Activated CD4-positive, alpha-beta T cell treated with anti-CD3 and anti-CD28 coated beads for 36 hours (primary cell): ENCODE data around the gene IGFBP7. TPM values are rescaled to one million over a fixed set of nuclear protein-coding genes. Genes with fewer than 3 reads are reported as not detected.

ENCODE experiments used
- ATAC-seq: fragments of 200-7000 bp; cut with Tn5 transposase; one replicate; pipeline ENCODE4 v1.10.0; 2021; ENCODE audit warnings: mild to moderate bottlenecking, moderate library complexity
- CTCF ChIA-PET: fragments of 350-600 bp; sonication (Branson Sonifier 250); formaldehyde crosslinking; loops from one replicate; lab custom pipeline; 2021; ENCODE audit warnings: antibody characterized with exemption; lab: Charles Lee
- POLR2A ChIA-PET: fragments of 350-600 bp; sonication (Branson Sonifier 250); formaldehyde crosslinking; loops from one replicate; lab custom pipeline; 2021; ENCODE audit warnings: antibody characterized with exemption, inconsistent platforms; lab: Charles Lee
- DNase-seq: peaks from one replicate; pipeline ENCODE4 v3.0.0-alpha.2; 2020
- H3K27ac Mint-ChIP-seq: one replicate; pipeline ENCODE4 v1.8.0; 2021; ENCODE audit warnings: mixed read lengths
- H3K27me3 Mint-ChIP-seq: one replicate; pipeline ENCODE4 v1.8.0; 2021; ENCODE audit warnings: mixed read lengths
- H3K36me3 Mint-ChIP-seq: one replicate; pipeline ENCODE4 v1.8.0; 2021; ENCODE audit warnings: low read depth, mixed read lengths
- H3K4me1 Mint-ChIP-seq: one replicate; pipeline ENCODE4 v1.8.0; 2021; ENCODE audit warnings: mixed read lengths
- H3K4me3 Mint-ChIP-seq: one replicate; pipeline ENCODE4 v1.8.0; 2021; ENCODE audit warnings: mild to moderate bottlenecking, moderate library complexity, mixed read lengths
- H3K9me3 Mint-ChIP-seq: one replicate; pipeline ENCODE4 v1.8.0; 2021; ENCODE audit warnings: low read depth, mixed read lengths
- intact Hi-C, 2 experiments: fragments of 100-400 bp; cut with DNase I in 1 of 2; cut with micrococcal nuclease in 1 of 2; formaldehyde crosslinking; loops; one replicate each; pipeline versions ENCODE4 v1.14.2 to v1.15.1; 2022 to 2024; cut with DNase I, micrococcal nuclease
- total RNA-seq, 2 experiments: library from RNA; stranded (reverse); gene quantifications; one replicate each; pipeline ENCODE4 v1.2.3, GENCODE V29; 2021

Gene IGFBP7, protein sequence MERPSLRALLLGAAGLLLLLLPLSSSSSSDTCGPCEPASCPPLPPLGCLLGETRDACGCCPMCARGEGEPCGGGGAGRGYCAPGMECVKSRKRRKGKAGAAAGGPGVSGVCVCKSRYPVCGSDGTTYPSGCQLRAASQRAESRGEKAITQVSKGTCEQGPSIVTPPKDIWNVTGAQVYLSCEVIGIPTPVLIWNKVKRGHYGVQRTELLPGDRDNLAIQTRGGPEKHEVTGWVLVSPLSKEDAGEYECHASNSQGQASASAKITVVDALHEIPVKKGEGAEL
- total RNA-seq: not detected

DNA sequence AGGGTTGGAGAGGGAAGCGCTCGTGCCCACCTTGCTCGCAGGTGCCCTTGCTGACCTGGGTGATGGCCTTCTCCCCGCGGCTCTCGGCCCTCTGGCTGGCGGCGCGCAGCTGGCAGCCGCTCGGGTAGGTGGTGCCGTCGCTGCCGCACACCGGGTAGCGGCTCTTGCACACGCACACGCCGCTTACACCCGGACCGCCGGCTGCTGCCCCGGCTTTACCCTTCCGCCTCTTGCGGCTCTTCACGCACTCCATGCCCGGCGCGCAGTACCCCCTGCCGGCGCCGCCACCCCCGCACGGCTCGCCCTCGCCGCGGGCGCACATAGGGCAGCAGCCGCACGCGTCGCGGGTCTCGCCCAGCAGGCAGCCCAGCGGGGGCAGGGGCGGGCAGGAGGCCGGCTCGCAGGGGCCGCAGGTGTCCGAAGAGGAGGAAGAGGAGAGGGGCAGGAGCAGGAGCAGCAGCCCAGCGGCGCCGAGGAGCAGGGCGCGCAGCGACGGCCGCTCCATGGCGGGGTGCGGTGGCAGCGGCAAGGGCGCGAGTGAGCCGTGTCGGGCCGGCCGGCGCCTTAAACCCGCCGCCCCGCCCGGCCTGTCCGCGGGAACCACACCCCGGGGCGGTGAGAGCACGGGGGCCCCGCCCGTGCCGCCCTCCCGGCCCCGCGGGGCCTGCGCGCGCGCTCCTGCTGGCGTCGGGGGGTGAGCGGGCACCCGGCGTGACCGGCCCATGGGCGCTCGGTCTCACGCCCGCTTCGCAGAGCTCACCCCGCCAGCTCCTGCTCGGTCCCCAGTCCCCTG is at the start of gene IGFBP7:
IGFBP7 (minus strand) TSS at position 539 of the 793 bp plus-strand sequence; CDS start at position 505, 34 bp downstream.
- Mint-ChIP-seq H3K4me3 (peak within 1 kb of the TSS; percentile 68), H3K36me3 (no peaks in the 10 kb centered on the region), H3K27me3 (peaks cover 51% of the 10 kb centered on the region), H3K9me3 (no peaks in the 10 kb centered on the region), H3K4me1 (peaks cover 9% of the 10 kb centered on the region), H3K27ac (no peak within 1 kb of the TSS)
- CTCF ChIA-PET: interaction anchor here (0.6 to 1.5 kb wide), 2 partner anchors 54 to 150 kb away, joined by 3 to 7 read pairs; no protein-coding TSS in a partner anchor
- POLR2A ChIA-PET: no interaction called here
- ATAC-seq (peak; percentile 53), DNase-seq (peak; percentile 25)
- intact Hi-C loops: no loop called here

DNA sequence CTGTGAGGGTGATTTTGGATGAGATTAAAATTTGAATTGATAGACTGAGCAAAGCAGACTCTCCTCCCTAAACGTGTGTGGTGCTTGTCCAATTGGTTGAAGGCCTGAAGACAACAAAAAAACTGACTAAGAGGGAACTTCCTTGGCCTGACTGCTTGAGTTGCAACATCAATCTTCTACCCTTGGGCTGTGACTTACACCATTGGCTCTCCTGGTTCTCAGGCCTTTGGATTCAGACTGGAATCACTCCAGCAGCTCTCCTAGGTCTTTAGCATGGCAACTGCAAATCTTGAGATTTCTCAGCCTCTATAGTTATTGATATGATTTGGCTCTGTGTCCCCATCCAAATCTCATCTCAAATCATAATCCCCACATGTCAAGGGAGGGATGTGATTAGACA is 49.7 kb upstream of the IGFBP7 start:
- no peak overlapping the region for H3K27ac Mint-ChIP-seq
- POLR2A ChIA-PET: no interaction called here
- peaks cover 18% of the 10 kb centered on the region for H3K27me3 Mint-ChIP-seq
- peaks cover 10% of the 10 kb centered on the region for H3K4me1 Mint-ChIP-seq
- no peaks in the 10 kb centered on the region for H3K36me3 Mint-ChIP-seq
- ATAC-seq (no peak), DNase-seq (no peak)
- no peaks in the 10 kb centered on the region for H3K9me3 Mint-ChIP-seq
- CTCF ChIA-PET: interaction anchor here (1.0 kb wide), 1 partner anchor 9 kb away, joined by 3 read pairs; no protein-coding TSS in a partner anchor
- intact Hi-C loops: loop anchor here in 1 of 2 experiments (5.0 kb wide), 2 partner anchors 123 to 902 kb away; no protein-coding TSS in a partner anchor
- H3K4me3 Mint-ChIP-seq: no peak overlapping the region

DNA sequence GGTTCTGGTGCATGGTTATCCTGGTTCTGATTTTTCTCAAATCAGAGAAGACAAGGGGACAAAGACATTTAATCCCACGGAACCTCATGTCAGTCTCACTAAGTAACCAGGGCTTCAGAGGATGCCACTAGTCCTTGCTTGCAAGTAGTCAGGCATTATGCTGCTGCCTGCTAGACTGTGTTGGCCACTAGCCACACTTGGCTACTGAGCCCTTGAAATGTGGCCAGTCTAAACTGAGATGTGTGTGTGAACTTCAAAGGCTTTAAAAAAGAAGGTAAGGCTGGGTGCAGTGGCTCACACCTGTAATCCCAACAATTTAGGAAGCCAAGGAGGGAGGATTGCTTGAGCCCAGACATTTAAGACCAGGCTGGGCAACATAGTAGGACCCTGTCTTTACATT is 48.6 kb upstream of the IGFBP7 start:
- no peak overlapping the region for H3K27ac Mint-ChIP-seq
- CTCF ChIA-PET: no interaction called here
- POLR2A ChIA-PET: no interaction called here
- DNase-seq (no peak), ATAC-seq (no peak)
- peaks cover 5% of the 10 kb centered on the region for H3K4me1 Mint-ChIP-seq
- intact Hi-C loops: no loop called here
- H3K27me3 Mint-ChIP-seq: peaks cover 19% of the 10 kb centered on the region
- H3K36me3 Mint-ChIP-seq: no peaks in the 10 kb centered on the region
- no peak overlapping the region for H3K4me3 Mint-ChIP-seq
- no peaks in the 10 kb centered on the region for H3K9me3 Mint-ChIP-seq

DNA sequence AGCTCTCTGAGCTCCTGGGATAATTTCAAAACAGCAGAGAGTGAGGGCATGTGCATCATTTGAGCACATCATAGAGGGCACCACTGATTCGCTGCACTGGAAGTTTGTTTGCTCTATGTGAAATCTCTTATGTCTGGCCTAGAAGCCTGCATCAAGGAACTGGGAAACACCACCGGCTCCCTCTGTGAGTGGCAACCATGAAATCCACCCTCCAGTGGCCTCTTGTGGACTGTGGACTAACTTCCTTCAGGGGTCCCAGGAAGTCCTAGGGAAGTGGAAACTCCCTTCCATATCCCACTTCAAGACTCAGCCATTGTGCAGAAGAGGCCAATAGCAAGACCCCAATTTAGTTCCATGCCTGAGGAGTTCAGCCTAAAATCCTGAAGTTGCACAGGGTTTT is 48.0 kb upstream of the IGFBP7 start:
- DNase-seq (no peak), ATAC-seq (no peak)
- Mint-ChIP-seq H3K4me3 (no peak overlapping the region), H3K27ac (no peak overlapping the region), H3K36me3 (no peaks in the 10 kb centered on the region), H3K9me3 (no peaks in the 10 kb centered on the region), H3K27me3 (peaks cover 21% of the 10 kb centered on the region), H3K4me1 (peaks cover 2% of the 10 kb centered on the region)
- ChIA-PET POLR2A (no interaction called here), CTCF (interaction anchor here (0.7 kb wide), 1 partner anchor 20 kb away, joined by 3 read pairs; no protein-coding TSS in a partner anchor)
- intact Hi-C loops: no loop called here

DNA sequence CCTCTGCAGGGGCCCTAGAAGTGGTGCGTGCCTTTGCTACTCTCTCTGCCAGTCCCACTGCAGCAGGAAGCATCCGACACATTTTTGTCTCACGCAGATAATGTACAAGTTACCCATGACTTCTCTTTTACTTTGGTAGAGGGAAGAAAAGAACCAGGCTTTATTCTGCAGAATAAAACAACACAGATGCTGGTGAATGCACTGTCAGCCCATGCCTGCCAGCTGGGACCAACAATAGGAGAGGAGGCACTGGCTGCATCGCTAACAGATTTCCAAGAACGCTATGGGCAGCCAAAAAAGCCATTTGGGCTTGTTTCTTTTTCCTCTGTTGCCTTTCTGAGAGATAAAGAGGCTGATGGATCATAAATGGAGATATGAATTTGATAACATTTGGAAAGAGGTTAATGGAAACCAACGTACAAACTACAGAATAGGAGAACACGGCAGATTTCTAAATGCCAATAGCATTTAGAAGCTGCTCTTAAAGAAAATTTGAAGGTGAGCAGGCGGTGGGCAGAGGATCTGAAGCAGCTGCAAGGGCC is 47.5 kb upstream of the IGFBP7 start:
- Mint-ChIP-seq H3K4me1 (no peaks in the 10 kb centered on the region), H3K4me3 (no peak overlapping the region), H3K27ac (no peak overlapping the region), H3K27me3 (peaks cover 21% of the 10 kb centered on the region), H3K9me3 (no peaks in the 10 kb centered on the region), H3K36me3 (no peaks in the 10 kb centered on the region)
- intact Hi-C loops: no loop called here
- ChIA-PET POLR2A (no interaction called here), CTCF (interaction anchor here (0.7 kb wide), 1 partner anchor 21 kb away, joined by 3 read pairs; no protein-coding TSS in a partner anchor)
- ATAC-seq (no peak), DNase-seq (no peak)

DNA sequence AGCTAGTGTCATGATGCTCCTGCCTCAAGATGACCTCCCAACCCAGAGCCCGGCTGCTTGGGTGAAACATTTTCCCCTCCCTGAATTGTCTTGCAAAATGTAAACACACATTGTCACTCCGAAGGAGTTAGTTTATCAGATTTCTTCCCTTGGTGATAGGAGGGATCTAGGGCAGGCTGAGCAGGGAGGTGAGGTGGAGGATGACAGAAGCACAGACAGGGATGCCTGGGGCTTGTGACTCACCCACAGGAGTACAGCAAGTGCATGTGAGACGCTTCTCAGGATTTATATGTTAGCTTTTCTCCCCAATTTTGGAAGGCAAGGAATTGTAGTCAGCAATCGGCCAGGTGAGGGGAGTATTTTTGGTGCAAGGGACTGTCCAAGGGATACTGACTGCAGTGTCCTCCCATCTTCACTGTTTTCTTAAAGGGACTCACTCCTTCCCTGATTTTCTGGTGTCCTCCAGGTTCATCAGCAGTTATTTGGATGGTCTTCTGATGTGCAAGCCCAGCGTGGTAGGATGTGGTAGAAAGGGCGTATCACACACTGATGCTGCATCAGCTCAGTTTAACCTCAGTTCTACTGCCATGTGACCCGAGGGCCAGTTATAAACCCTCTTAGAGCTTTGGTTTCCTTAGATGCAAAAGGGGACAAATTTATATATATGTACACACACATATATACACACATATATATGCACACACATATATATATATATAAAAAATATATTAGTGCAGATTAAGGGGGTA is 46.2 kb upstream of the IGFBP7 start:
- intact Hi-C loops: no loop called here
- Mint-ChIP-seq H3K36me3 (no peaks in the 10 kb centered on the region), H3K27me3 (peaks cover 21% of the 10 kb centered on the region), H3K4me3 (no peak overlapping the region), H3K9me3 (no peaks in the 10 kb centered on the region), H3K27ac (no peak overlapping the region), H3K4me1 (no peaks in the 10 kb centered on the region)
- CTCF ChIA-PET: no interaction called here
- no peak for DNase-seq
- ATAC-seq: no peak
- POLR2A ChIA-PET: interaction anchor here (0.6 kb wide), 1 partner anchor 43 kb away, joined by 3 read pairs; no protein-coding TSS in a partner anchor

DNA sequence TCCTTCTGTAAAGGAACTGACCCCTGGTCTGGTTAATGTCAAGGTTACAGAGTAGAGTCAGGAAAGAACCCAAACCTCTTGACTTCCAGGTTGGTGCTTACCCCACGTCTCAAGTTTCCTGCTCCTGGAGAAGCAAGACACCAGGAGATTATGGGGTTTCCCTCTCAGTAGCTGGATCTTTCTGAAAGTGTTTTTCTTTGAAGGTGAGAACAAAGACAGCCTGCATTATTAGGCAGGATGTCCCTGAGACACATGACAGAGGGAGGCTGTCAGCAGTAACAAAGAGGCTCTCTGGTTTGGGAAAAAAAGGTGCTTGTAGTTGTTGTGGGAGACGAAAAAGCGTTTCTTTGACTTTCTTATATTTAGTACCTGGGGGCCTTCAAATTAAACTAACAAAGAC is 44.7 kb upstream of the IGFBP7 start:
- H3K27me3 Mint-ChIP-seq: peaks cover 21% of the 10 kb centered on the region
- no peaks in the 10 kb centered on the region for H3K9me3 Mint-ChIP-seq
- CTCF ChIA-PET: interaction anchor here (0.6 kb wide), 1 partner anchor 31 kb away, joined by 3 read pairs; no protein-coding TSS in a partner anchor
- POLR2A ChIA-PET: no interaction called here
- no peaks in the 10 kb centered on the region for H3K36me3 Mint-ChIP-seq
- H3K4me1 Mint-ChIP-seq: no peaks in the 10 kb centered on the region
- intact Hi-C loops: no loop called here
- H3K4me3 Mint-ChIP-seq: no peak overlapping the region
- H3K27ac Mint-ChIP-seq: no peak overlapping the region
- ATAC-seq: no peak
- no peak for DNase-seq

DNA sequence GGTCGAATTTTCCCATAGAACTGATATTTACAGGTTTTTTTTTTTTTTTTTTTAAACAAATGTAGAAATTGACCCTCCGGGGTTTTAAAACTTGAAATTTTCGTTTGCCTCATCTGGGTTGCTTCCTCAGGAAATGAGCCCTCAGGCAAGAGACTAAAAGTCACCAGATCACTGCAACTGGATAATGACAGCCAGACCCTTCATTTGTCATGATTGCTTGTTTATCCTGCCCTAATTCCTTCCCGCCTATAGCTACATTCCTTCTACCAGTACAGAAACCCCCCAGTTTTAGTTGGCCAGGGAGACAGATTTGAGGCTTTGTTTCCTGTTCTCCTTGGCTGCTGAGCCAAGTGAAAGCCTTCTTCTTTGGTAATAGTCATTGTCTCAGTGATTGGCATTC is 44.0 kb upstream of the IGFBP7 start:
- intact Hi-C loops: no loop called here
- Mint-ChIP-seq H3K9me3 (no peaks in the 10 kb centered on the region), H3K27me3 (peaks cover 21% of the 10 kb centered on the region), H3K36me3 (no peaks in the 10 kb centered on the region), H3K27ac (no peak overlapping the region), H3K4me3 (no peak overlapping the region), H3K4me1 (no peaks in the 10 kb centered on the region)
- DNase-seq (no peak), ATAC-seq (no peak)
- ChIA-PET POLR2A (no interaction called here), CTCF (interaction anchor here (1.5 kb wide), 1 partner anchor 10 kb away, joined by 4 read pairs; no protein-coding TSS in a partner anchor)

DNA sequence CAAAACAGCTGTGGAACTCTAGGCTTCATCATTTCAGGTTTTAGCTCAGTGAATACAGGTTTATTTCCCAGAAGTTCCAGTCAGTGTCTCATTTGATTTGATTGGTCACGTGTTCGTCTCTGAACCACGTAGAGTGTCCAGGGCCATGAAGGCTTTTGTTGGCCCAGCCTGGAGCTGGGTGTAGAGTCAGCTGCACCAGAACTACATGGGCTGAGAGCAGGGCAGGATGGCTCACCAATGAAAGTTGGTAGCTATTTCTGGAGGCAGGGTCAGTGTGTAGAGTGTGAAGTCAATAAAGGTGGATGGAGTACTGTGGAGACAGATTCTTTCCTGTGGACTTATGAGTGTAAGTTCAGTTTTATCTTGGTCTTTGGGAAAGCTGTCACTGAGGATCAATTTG is 43.0 kb upstream of the IGFBP7 start:
- DNase-seq (no peak), ATAC-seq (no peak)
- POLR2A ChIA-PET: no interaction called here
- H3K27ac Mint-ChIP-seq: no peak overlapping the region
- no peaks in the 10 kb centered on the region for H3K9me3 Mint-ChIP-seq
- H3K27me3 Mint-ChIP-seq: peaks cover 21% of the 10 kb centered on the region
- CTCF ChIA-PET: interaction anchor here (0.6 to 1.5 kb wide), 2 partner anchors 11 to 14 kb away, joined by 3 to 4 read pairs; no protein-coding TSS in a partner anchor
- no peaks in the 10 kb centered on the region for H3K36me3 Mint-ChIP-seq
- intact Hi-C loops: no loop called here
- H3K4me1 Mint-ChIP-seq: no peaks in the 10 kb centered on the region
- no peak overlapping the region for H3K4me3 Mint-ChIP-seq

DNA sequence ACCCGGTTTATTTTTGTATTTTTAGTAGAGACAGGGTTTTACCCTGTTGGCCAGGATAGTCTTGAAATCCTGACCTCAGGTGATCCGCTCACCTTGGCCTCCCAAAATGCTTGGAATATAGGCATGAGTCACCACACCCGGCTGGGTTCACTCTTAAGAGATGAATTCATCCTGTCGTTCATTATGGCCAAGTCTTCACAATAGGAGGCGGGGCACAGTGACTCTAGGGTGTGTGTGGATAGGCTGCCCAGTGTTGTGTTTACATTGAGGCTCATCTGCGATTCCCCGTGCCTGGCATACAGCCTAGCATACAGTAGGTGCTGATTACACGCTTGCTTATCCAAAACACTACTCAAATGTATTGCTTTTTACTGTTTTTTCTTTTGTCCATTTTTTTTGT is 41.3 kb upstream of the IGFBP7 start:
- ATAC-seq: no peak
- ChIA-PET CTCF (interaction anchor here (0.7 kb wide), 1 partner anchor 12 kb away, joined by 3 read pairs; no protein-coding TSS in a partner anchor), POLR2A (no interaction called here)
- no peak for DNase-seq
- no peaks in the 10 kb centered on the region for H3K9me3 Mint-ChIP-seq
- peaks cover 18% of the 10 kb centered on the region for H3K27me3 Mint-ChIP-seq
- no peaks in the 10 kb centered on the region for H3K36me3 Mint-ChIP-seq
- H3K4me1 Mint-ChIP-seq: no peaks in the 10 kb centered on the region
- H3K4me3 Mint-ChIP-seq: no peak overlapping the region
- intact Hi-C loops: no loop called here
- H3K27ac Mint-ChIP-seq: no peak overlapping the region

DNA sequence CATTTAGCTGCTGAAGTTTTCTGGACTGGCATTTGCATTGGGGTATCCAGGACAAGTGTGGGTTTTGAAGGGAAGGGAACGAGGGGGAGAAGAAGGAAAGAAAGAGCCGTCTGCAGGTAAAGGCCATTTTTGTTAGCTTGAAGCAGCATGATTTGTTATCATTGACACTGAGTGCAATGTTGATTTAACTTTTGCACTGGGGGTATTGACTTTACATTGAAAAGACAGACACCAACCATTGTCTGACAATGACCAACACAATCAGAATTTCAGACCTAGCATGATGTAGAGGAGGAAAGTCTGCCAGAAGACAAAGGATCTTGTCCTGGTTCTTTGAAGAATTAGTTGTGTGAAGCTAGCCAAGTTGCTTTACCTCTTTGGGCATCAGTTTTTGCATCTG is 39.6 kb upstream of the IGFBP7 start:
- Mint-ChIP-seq H3K36me3 (no peaks in the 10 kb centered on the region), H3K4me3 (no peak overlapping the region), H3K27ac (no peak overlapping the region), H3K9me3 (no peaks in the 10 kb centered on the region), H3K27me3 (peaks cover 8% of the 10 kb centered on the region), H3K4me1 (no peaks in the 10 kb centered on the region)
- POLR2A ChIA-PET: no interaction called here
- CTCF ChIA-PET: interaction anchor here (1.1 kb wide), 1 partner anchor 14 kb away, joined by 3 read pairs; no protein-coding TSS in a partner anchor
- intact Hi-C loops: no loop called here
- DNase-seq (no peak), ATAC-seq (no peak)
